HepG2 (cell line): ENCODE results near the gene LYRM7. TPM values are rescaled to one million over a fixed set of nuclear protein-coding genes. Genes with fewer than 3 reads are reported as not detected.

Experiments
- AFF4 ChIP-seq: sonication (generic); formaldehyde crosslinking; IDR thresholded peaks from 2 replicates; pipeline ENCODE4 v1.4.0; 2020; ENCODE audit warnings: missing genetic modification reagents
- ARID2 ChIP-seq: sonication (generic); formaldehyde crosslinking; IDR thresholded peaks from 2 replicates; pipeline ENCODE4 v1.8.1; 2022; ENCODE audit warnings: mild to moderate bottlenecking, missing genetic modification reagents, borderline replicate concordance
- BORCS8-MEF2B ChIP-seq: sonication (generic); formaldehyde crosslinking; IDR thresholded peaks from 2 replicates; pipeline ENCODE4 v1.8.0; 2022; ENCODE audit warnings: mild to moderate bottlenecking, missing genetic modification reagents
- CHCHD3 ChIP-seq: sonication (generic); formaldehyde crosslinking; IDR thresholded peaks from 2 replicates; pipeline ENCODE4 v1.8.0; 2022; ENCODE audit warnings: mild to moderate bottlenecking, missing genetic modification reagents, moderate library complexity
- HOXD1 ChIP-seq: sonication (generic); formaldehyde crosslinking; IDR thresholded peaks from 2 replicates; pipeline ENCODE4 v1.5.0; 2020; ENCODE audit warnings: missing genetic modification reagents
- MTF2 ChIP-seq: sonication (generic); formaldehyde crosslinking; IDR thresholded peaks from 2 replicates; pipeline ENCODE4 v1.5.0; 2020; ENCODE audit warnings: missing genetic modification reagents, borderline replicate concordance
- NFE2L2 ChIP-seq: fragments of 150-350 bp; IDR thresholded peaks from 2 replicates; pipeline ENCODE4 v1.6.1; 2014; ENCODE audit warnings: low read length
- THAP8 ChIP-seq: sonication (generic); formaldehyde crosslinking; IDR thresholded peaks from 2 replicates; pipeline ENCODE4 v1.5.1; 2020; ENCODE audit warnings: missing genetic modification reagents, mild to moderate bottlenecking, borderline replicate concordance
- TRAFD1 ChIP-seq: sonication (generic); formaldehyde crosslinking; IDR thresholded peaks from 2 replicates; pipeline ENCODE4 v1.5.1; 2020; ENCODE audit warnings: missing genetic modification reagents, mild to moderate bottlenecking, borderline replicate concordance
- TRIM22 ChIP-seq: fragments of 450-650 bp; IDR thresholded peaks from 2 replicates; pipeline ENCODE4 v1.6.1; 2017
- XRCC5 ChIP-seq: fragments of 200-400 bp; formaldehyde crosslinking; optimal IDR thresholded peaks from 2 replicates; pipeline ENCODE3; 2017; ENCODE audit warnings: mild to moderate bottlenecking, low read length
- ZBED4 ChIP-seq: sonication (generic); formaldehyde crosslinking; IDR thresholded peaks from 2 replicates; pipeline ENCODE4 v1.4.0; 2020; ENCODE audit warnings: missing genetic modification reagents, borderline replicate concordance
- ZBTB2 ChIP-seq: sonication (generic); formaldehyde crosslinking; IDR thresholded peaks from 2 replicates; pipeline ENCODE4 v1.8.0; 2022; ENCODE audit warnings: low read depth, missing genetic modification reagents
- ZFY ChIP-seq: sonication (generic); formaldehyde crosslinking; IDR thresholded peaks from 2 replicates; pipeline ENCODE4 v1.4.0; 2020; ENCODE audit warnings: missing genetic modification reagents
- ZMYM4 ChIP-seq: sonication (generic); formaldehyde crosslinking; IDR thresholded peaks from 2 replicates; pipeline ENCODE4 v1.8.1; 2023; ENCODE audit warnings: mild to moderate bottlenecking, missing genetic modification reagents
- ZNF292 ChIP-seq: sonication (generic); formaldehyde crosslinking; IDR thresholded peaks from 2 replicates; pipeline ENCODE4 v1.8.1; 2022; ENCODE audit warnings: mild to moderate bottlenecking, low read depth, missing genetic modification reagents, borderline replicate concordance
- polyA plus RNA-seq, 8 experiments: library from polyadenylated mRNA; depleted of rRNA in 3 of 8; stranded (reverse) in 7 of 8; unstranded in 1 of 8; fragments of >200 nt; fragmentation: Illumina TruSeq in 4 of 8; extraction: Trizol in 4 of 8; gene quantifications; 2 replicates each; pipeline versions ENCODE4 v1.2.1 to v1.2.3, GENCODE V29; 2011 to 2016; ENCODE audit warnings: low read depth in 4 of 8, missing spikeins in 1 of 8, mixed read lengths in 1 of 8; ENCODE audit not compliant: insufficient read depth in 1 of 8
- total RNA-seq, 5 experiments: library from RNA; depleted of rRNA; stranded (reverse); fragments of >200 nt; fragmentation: Illumina TruSeq; extraction: Trizol; gene quantifications; 2 replicates each; pipeline ENCODE4 v1.2.3, GENCODE V29; 2016; ENCODE audit warnings: low read depth in 1 of 5

Gene LYRM7
- total and polyA plus RNA-seq, 2 of the 13 experiments (the other 11 are each of a cell fraction or from before 2014, with no cell fraction given), result 3.0 to 5.5 TPM

GRCh38 chr5:131165119-131165727 is 5.5 kb upstream of the LYRM7 start, which contains the start of gene HINT1 (continued):
- TF ChIP-seq AFF4 (CRISPR knock-in tag) (no peak; the same call in 1 of the 2 replicates), TRAFD1 (CRISPR knock-in tag) (no peak), ZFY (CRISPR knock-in tag) (no peak), MTF2 (no peak), ZBED4 (CRISPR knock-in tag) (no peak), TRIM22 (no peak), ZBTB2 (CRISPR knock-in tag) (no peak), ZNF292 (CRISPR knock-in tag) (no peak), ZMYM4 (CRISPR knock-in tag) (peak; percentile 78), XRCC5 (peak; percentile 52), CHCHD3 (no peak), NFE2L2 (no peak), ARID2 (CRISPR knock-in tag) (no peak), BORCS8-MEF2B (CRISPR knock-in tag) (peak; percentile 71; the same call in 1 of the 2 replicates), HOXD1 (no peak), THAP8 (CRISPR knock-in tag) (no peak; the same call in 1 of the 2 replicates)
